ENCODE measurements around the gene FIP1L1. TPM values are rescaled to one million over a fixed set of nuclear protein-coding genes. Genes with fewer than 3 reads are reported as not detected.

Gene FIP1L1
- total and polyA plus RNA-seq, 2 of the 4 experiments (the other 2 are of a cell fraction) = 31.1 to 37.5 TPM

GRCh38 chr4:53378171-53378482 is 686 bp downstream of the FIP1L1 start:
- peak overlapping the region; percentile 35; the same call in 1 of the 2 replicates for H2AK5ac ChIP-seq (ENCODE audit: low read depth, low read length)
- no peak for TF ChIP-seq SMC3 (IDR thresholded peaks at IDR 0.05; ENCODE audit: low read depth, low read length)
- no peak for TF ChIP-seq NFE2L2 (IDR thresholded peaks at IDR 0.05; ENCODE audit: low read depth, low read length)
- no peak for TF ChIP-seq POLR2A (IDR thresholded peaks at IDR 0.05; ENCODE audit: low read depth, low read length)
- TF ChIP-seq MXI1 (IDR thresholded peaks at IDR 0.05; ENCODE audit: borderline replicate concordance, low read depth, low read length) = no peak
- TF ChIP-seq CEBPB (IDR thresholded peaks at IDR 0.05; ENCODE audit: low read depth, low read length) = no peak
- TF ChIP-seq MAFK (IDR thresholded peaks at IDR 0.05; ENCODE audit: low read depth, low read length) = no peak
- TF ChIP-seq RAD21 (IDR thresholded peaks at IDR 0.05; ENCODE audit: low read length) = no peak
- intact Hi-C loops (cut with micrococcal nuclease) (loop anchor here (1.0 to 10.0 kb wide), 3 partner anchors 181 to 849 kb away; partner anchors contain the start of gene PDGFRA), in situ Hi-C loops (cut with MboI; ENCODE audit: low sequenced_read_pairs) (loop anchor here (10.0 kb wide), 2 partner anchors 353 to 1003 kb away; no protein-coding TSS in a partner anchor), dilution Hi-C loops (cut with HindIII; ENCODE audit: low sequenced_read_pairs, unreplicated experiment) (no loop called here)
- H4K20me1 ChIP-seq (ENCODE audit: insufficient read depth, low read length) = peaks cover 6% of the 10 kb centered on the region; the same call in 1 of the 2 replicates
- H2BK15ac ChIP-seq (ENCODE audit: low read depth, low read length) = no peak overlapping the region; the same call in 2 of the 3 replicates
- no peak overlapping the region for H4K5ac ChIP-seq (ENCODE audit: low read depth, low read length)
- no CpG with 5 or more reads among the region's 10 CpGs for WGBS, 2 experiments (ENCODE audit: extremely low coverage in 2 of 2, insufficient read length in 1 of 2)
- peak overlapping the region; percentile 91 for H3K4ac ChIP-seq (ENCODE audit: low read depth, low read length)
- DNase-seq (no peak), ATAC-seq (ENCODE audit: low read depth) (no peak)
- peaks cover under 1% of the 10 kb centered on the region for H3K36me3 ChIP-seq (ENCODE audit: control insufficient read depth, insufficient read depth, low read length)
- peak overlapping the region; percentile 54 for H4K91ac ChIP-seq (ENCODE audit: insufficient read depth, low read depth, low read length)
- peak overlapping the region; percentile 93 for H2AK9ac ChIP-seq (replicated peaks; ENCODE audit: low read depth, low read length, poor library complexity)
- ChIA-PET POLR2A (ENCODE audit: unreplicated experiment) (interaction anchor here (1.0 kb wide), 1 partner anchor 57 kb away, joined by 3 read pairs; no protein-coding TSS in a partner anchor), CTCF (interaction anchor here (0.6 kb wide), 1 partner anchor 139 kb away, joined by 3 read pairs; no protein-coding TSS in a partner anchor)
- H2AFZ ChIP-seq (replicated peaks; ENCODE audit: low read length, poor library complexity) = peak overlapping the region; percentile 97
- H3K9ac ChIP-seq (ENCODE audit: low read depth, low read length) = peak overlapping the region; percentile 93
- peak overlapping the region; percentile 93 for H3K4me3 ChIP-seq (ENCODE audit: insufficient read depth, low read depth, low read length)
- no TSS peak for BruUV-seq (replicated peaks)
- H3K27ac ChIP-seq (ENCODE audit: insufficient read depth, low read length) = peak overlapping the region; percentile 95
- 0 out of 2 replicates have a peak overlapping the region, but pooled peaks have one; percentile 12 for H2BK120ac ChIP-seq (ENCODE audit: low read depth, low read length)
- peak overlapping the region; percentile 90; the same call in 1 of the 2 replicates for H3K23ac ChIP-seq (ENCODE audit: low read depth, low read length)
- H2BK20ac ChIP-seq (ENCODE audit: low read depth, low read length) = peak overlapping the region; percentile 46; the same call in 1 of the 2 replicates
- H3K4me1 ChIP-seq (ENCODE audit: control insufficient read depth, insufficient read depth, low read length) = no peaks in the 10 kb centered on the region; the same call in 1 of the 2 replicates
- no peaks in the 10 kb centered on the region for H3K9me3 ChIP-seq (ENCODE audit: control insufficient read depth, insufficient read depth, low read length)
- peak overlapping the region; percentile 80 for H3K56ac ChIP-seq (ENCODE audit: extremely low read depth, insufficient read depth, low read length)
- peak overlapping the region; percentile 87 for H2BK5ac ChIP-seq (ENCODE audit: low read depth, low read length, poor library complexity, severe bottlenecking)
- no peaks in the 10 kb centered on the region for H3K9me1 ChIP-seq (ENCODE audit: insufficient read depth, low read length)
- peak overlapping the region; percentile 92 for H3K14ac ChIP-seq (replicated peaks; ENCODE audit: low read depth, low read length)
- H3K18ac ChIP-seq (ENCODE audit: low read depth, low read length) = no peak overlapping the region
- H4K8ac ChIP-seq (ENCODE audit: low read depth in 2 of 2, low read length in 2 of 2) = peak overlapping the region; percentile 62 to 84; a peak in 3 of 4 replicates
- no peaks in the 10 kb centered on the region for H3K27me3 ChIP-seq (ENCODE audit: control insufficient read depth, insufficient read depth, low read length)
- H3K79me1 ChIP-seq (ENCODE audit: low read depth in 1 of 2, low read length in 2 of 2) = peaks cover 13 to 32% of the 10 kb centered on the region in 2 experiments; a peak in 3 of 4 replicates
- H3K4me2 ChIP-seq (ENCODE audit: low read depth, low read length) = peak overlapping the region; percentile 72
